A549 treated with DMSO at 1 μM for 4 hours (cell line): ENCODE measurements around the gene C12orf60. TPM values are rescaled to one million over a fixed set of nuclear protein-coding genes. Genes with fewer than 3 reads are reported as not detected.

Experiments used
- total RNA-seq: library from RNA; stranded (reverse); fragments of 200-300 nt; extraction: Qiagen RNA extraction; gene quantifications from 5 replicates; pipeline ENCODE4 v1.2.3, GENCODE V29; 2022; ENCODE audit warnings: low read depth

Gene C12orf60
- total RNA-seq, result 1.4 to 2.2 TPM (median 1.8 TPM) in 5 replicates

GRCh38 chr12:14803011-14803829 is at the start of gene C12orf60, which contains the start of gene WBP11:
Gene C12orf60 (plus strand): TSS chr12:14803670. CDS start chr12:14822936, 19,266 bp downstream.
Gene WBP11 (minus strand): TSS chr12:14803478. CDS start chr12:14801383, 2,095 bp downstream.

GRCh38 chr12:14814014-14814413 is 10.5 kb downstream of the C12orf60 start, which contains the start of gene SMCO3:
Gene SMCO3 (minus strand): TSS chr12:14814182. CDS start chr12:14806680, 7,502 bp downstream.

GRCh38 chr12:14843425-14843887 is 40.0 kb downstream of the C12orf60 start, which contains the start of gene ART4:
Gene ART4 (minus strand): TSS chr12:14843526. CDS start chr12:14843113, 413 bp downstream.

Other genes with a start within 250 kb of the C12orf60 start
- gene PLBD1, start 235.8 kb upstream of the C12orf60 start, total RNA-seq, result 4.0 to 6.3 TPM (median 4.7 TPM) in 5 replicates
- gene GUCY2C, start 107.1 kb upstream of the C12orf60 start, total RNA-seq, result 0.02 to 0.06 TPM (median 0.03 TPM) in 3 of 5 replicates, not detected in the others
- 48.2 to 55.8 TPM (median 52.0 TPM) in 5 replicates for gene WBP11, start 192 bp upstream of the C12orf60 start, total RNA-seq
- not detected in 5 replicates for gene SMCO3, start 10.5 kb downstream of the C12orf60 start, total RNA-seq
- gene ART4, start 39.9 kb downstream of the C12orf60 start, total RNA-seq, result not detected in 5 replicates
- gene MGP, start 82.2 kb downstream of the C12orf60 start, total RNA-seq, result 0.15 TPM in 1 of 5 replicates, not detected in the others
- not detected in 5 replicates for gene ERP27, start 134.9 kb downstream of the C12orf60 start, total RNA-seq
- gene ARHGDIB, start 157.9 kb downstream of the C12orf60 start, total RNA-seq, result 0.89 to 1.5 TPM (median 1.0 TPM) in 5 replicates
- gene PDE6H, start 169.4 kb downstream of the C12orf60 start, total RNA-seq, result not detected in 5 replicates